Measurements from ENCODE around the gene IL37.
"Not testable (repeated sequence)": the region's sequence is repeated elsewhere in the genome, so short reads cannot be mapped to it uniquely, and the experiment has no call there.

Gene IL37

DNA sequence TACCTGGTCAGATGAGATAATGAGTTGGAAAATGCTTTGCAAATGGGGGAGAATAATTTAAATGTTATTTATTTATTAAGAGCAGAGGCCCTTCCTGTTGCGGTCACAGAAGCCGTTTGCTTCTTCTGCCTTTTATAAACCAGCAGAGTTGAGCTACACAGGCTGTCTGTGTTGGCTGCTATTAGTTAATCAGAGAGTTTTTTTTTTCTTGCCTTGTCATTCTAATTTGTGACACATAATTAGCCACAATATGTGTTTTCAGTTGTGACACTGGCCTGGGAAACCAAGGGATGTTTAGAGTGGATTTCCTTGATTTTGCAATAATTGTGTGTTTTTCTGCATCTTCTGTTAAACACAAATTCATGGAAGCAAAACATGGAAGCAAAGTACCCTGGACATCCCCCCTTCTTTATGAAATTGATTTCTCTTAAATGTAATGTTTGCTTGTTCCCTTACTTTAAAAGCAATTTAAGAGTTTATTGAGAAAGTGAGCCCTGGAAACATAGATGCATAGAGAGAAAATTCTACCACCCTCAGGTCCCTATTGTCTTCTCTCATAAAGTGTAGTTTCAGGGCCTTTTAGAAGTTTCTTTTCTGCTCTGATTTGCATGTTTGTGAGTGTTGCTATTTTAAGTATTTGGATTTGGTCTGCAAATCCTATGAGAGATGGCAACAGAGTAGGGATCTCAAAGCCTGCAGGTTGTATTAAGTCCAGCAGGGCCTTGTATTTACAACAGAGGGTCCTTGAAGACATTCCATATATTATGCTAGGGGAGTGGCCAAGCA, 22.8 kb upstream of the IL37 start:
- peak; percentile 40 for DNase-seq (ENCODE audit: insufficient read length, low spot score)
- TF ChIP-seq POLR2A (IDR thresholded peaks at IDR 0.05; ENCODE audit: low read depth, low read length) = no peak
- TF ChIP-seq PAX5 (IDR thresholded peaks at IDR 0.05; ENCODE audit: insufficient read depth, low read length, severe bottlenecking) = no peak
- no peak for TF ChIP-seq TAF1 (IDR thresholded peaks at IDR 0.05; ENCODE audit: low read depth, low read length)
- no peak for TF ChIP-seq POU2F2 (IDR thresholded peaks at IDR 0.05; ENCODE audit: low read depth, low read length)
- no peak for TF ChIP-seq POLR2AphosphoS5 (IDR thresholded peaks at IDR 0.05; ENCODE audit: low read depth, low read length)
- TF ChIP-seq SPI1 (IDR thresholded peaks at IDR 0.05; ENCODE audit: low read depth, low read length) = no peak
- peak; percentile 9 for FAIRE-seq

DNA sequence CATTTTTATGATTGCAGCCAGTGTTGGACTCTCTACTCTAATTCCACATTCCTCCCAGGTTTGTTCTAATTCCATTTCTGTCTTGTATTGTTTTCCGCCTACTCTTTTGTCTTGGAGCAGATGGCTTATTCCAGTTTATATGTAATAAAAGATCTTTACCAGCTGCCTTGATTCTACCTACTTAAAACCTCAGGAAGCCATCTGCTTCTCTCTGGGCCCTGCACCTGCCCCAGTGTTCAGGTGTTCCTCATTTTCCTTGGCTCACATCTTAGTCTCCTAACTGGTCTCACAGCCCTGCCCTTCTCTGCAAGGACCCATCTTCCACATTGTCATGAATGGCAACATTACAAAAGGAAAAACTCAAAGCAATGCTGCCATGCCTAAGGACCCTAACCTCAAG, 21.0 kb upstream of the IL37 start:
- no peak for TF ChIP-seq POU2F2 (IDR thresholded peaks at IDR 0.05; ENCODE audit: low read depth, low read length)
- no peak for TF ChIP-seq SPI1 (IDR thresholded peaks at IDR 0.05; ENCODE audit: low read depth, low read length)
- no peak for TF ChIP-seq POLR2AphosphoS5 (IDR thresholded peaks at IDR 0.05; ENCODE audit: low read depth, low read length)
- no peak for TF ChIP-seq POLR2A (IDR thresholded peaks at IDR 0.05; ENCODE audit: low read depth, low read length)
- TF ChIP-seq PAX5 (IDR thresholded peaks at IDR 0.05; ENCODE audit: insufficient read depth, low read length, severe bottlenecking) = no peak
- DNase-seq (ENCODE audit: insufficient read length, low spot score) (no peak), FAIRE-seq (no peak)

DNA sequence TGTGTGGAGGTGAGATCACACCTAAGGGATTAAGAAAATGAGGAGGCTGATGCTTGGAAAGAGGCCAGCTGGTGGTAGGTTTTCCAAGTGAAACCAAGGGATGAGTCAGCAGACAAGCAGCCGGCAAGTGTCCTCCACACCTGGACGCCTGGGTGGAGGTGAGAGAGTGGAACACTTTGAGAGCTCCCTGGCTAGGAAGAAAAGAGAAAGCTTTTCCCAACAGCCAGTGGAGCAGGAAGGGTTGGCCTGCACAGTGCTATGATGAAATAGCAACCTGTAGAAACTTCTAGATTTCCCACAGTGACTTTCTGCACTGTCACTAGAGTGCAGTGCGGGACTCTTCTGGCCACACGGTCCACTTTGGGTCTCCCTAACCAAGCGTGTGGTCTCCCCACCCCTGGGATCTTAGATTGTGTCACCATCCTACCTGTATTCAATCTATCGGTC, 19.6 kb upstream of the IL37 start:
- TF ChIP-seq POU2F2 (IDR thresholded peaks at IDR 0.05; ENCODE audit: low read depth, low read length) (no peak), TAF1 (IDR thresholded peaks at IDR 0.05; ENCODE audit: low read depth, low read length) (no peak), SPI1 (IDR thresholded peaks at IDR 0.05; ENCODE audit: low read depth, low read length) (no peak), PAX5 (IDR thresholded peaks at IDR 0.05; ENCODE audit: insufficient read depth, low read length, severe bottlenecking) (no peak), POLR2AphosphoS5 (IDR thresholded peaks at IDR 0.05; ENCODE audit: low read depth, low read length) (no peak), POLR2A (IDR thresholded peaks at IDR 0.05; ENCODE audit: low read depth, low read length) (no peak)
- DNase-seq (ENCODE audit: insufficient read length, low spot score) (no peak), FAIRE-seq (no peak)

DNA sequence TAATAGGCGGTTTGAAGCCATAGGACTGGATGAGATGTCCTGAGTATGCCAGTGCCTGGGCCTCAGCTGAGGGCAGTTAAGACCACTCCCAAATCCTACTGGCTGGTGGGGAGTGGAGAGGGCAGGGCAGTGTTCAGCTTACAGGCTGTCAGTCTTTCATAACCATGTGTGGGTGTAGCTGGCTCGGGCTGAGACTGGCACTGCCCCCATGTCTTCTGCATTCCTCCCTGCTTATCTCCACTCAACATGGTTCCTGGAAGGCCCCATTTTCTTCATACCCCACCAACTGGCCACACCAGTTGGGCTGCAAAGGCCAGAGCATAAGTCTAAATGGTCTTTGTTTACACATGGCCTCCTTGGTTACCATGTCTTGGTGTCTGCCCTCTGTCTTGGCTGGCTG, 17.2 kb upstream of the IL37 start:
- no peak for DNase-seq (ENCODE audit: insufficient read length, low spot score)
- TF ChIP-seq POLR2AphosphoS5 (IDR thresholded peaks at IDR 0.05; ENCODE audit: low read depth, low read length) = no peak
- no peak for TF ChIP-seq PAX5 (IDR thresholded peaks at IDR 0.05; ENCODE audit: insufficient read depth, low read length, severe bottlenecking)
- no peak for TF ChIP-seq POLR2A (IDR thresholded peaks at IDR 0.05; ENCODE audit: low read depth, low read length)
- TF ChIP-seq SPI1 (IDR thresholded peaks at IDR 0.05; ENCODE audit: low read depth, low read length) = no peak
- TF ChIP-seq TAF1 (IDR thresholded peaks at IDR 0.05; ENCODE audit: low read depth, low read length) = no peak
- no peak for TF ChIP-seq POU2F2 (IDR thresholded peaks at IDR 0.05; ENCODE audit: low read depth, low read length)
- FAIRE-seq = no peak

DNA sequence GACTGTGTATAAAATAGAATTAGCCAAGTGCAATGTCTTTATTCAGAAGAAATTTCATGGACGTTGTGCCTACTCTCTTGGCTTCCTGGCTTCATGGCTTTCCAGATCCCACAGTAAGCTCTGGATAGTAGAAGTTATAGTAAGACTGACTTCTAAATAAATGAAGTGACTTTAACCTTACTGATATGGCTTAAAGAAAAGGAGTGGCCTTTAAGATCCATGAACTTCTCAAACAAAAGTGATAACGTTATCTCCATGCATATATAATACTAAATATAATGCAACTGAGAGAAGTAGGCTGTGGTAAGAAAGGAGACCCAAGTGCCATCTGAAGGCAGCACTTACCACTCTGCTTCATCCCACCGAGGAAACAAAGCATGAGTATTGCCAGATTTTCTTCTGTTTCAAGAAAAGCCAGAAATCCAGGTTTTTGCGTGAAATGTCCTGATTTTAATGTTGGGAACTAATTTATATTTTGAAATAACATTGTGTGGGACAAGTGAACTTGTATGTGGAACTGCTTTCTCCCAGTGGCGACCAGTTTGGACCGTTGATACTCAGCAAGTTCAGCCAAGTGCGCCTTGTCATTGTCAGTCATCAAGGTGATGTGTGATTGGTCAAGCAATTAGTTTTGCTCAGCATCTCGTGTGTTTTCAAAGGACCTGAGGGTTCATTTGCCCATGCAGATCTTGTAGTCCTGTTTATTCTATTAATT, 13.9 kb upstream of the IL37 start:
- FAIRE-seq (no peak), DNase-seq (ENCODE audit: insufficient read length, low spot score) (no peak)
- no peak for TF ChIP-seq POU2F2 (IDR thresholded peaks at IDR 0.05; ENCODE audit: low read depth, low read length)
- no peak for TF ChIP-seq TAF1 (IDR thresholded peaks at IDR 0.05; ENCODE audit: low read depth, low read length)
- TF ChIP-seq POLR2AphosphoS5 (IDR thresholded peaks at IDR 0.05; ENCODE audit: low read depth, low read length) = no peak
- no peak for TF ChIP-seq PAX5 (IDR thresholded peaks at IDR 0.05; ENCODE audit: insufficient read depth, low read length, severe bottlenecking)
- TF ChIP-seq SPI1 (IDR thresholded peaks at IDR 0.05; ENCODE audit: low read depth, low read length) = no peak
- no peak for TF ChIP-seq POLR2A (IDR thresholded peaks at IDR 0.05; ENCODE audit: low read depth, low read length)

DNA sequence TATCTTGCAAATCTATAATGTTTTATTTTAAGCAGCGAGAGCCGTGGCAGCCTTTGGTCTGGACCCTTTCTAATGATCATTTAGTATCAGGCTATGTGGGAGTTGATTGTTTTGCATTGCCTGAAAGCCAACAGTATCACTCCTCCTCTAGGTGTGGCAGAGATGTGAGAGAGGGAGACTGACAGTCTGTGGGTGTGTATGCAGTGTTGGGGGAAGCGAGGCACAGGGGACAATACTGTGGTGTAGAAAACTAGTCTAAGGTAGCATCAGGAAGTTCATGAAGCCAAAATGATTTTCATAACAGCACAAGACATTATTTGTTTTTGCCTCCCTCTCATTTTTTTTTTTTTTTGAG, 13.4 kb upstream of the IL37 start:
- FAIRE-seq (no peak), DNase-seq (ENCODE audit: insufficient read length, low spot score) (no peak)
- TF ChIP-seq PAX5 (IDR thresholded peaks at IDR 0.05; ENCODE audit: insufficient read depth, low read length, severe bottlenecking) (no peak), POLR2AphosphoS5 (IDR thresholded peaks at IDR 0.05; ENCODE audit: low read depth, low read length) (no peak), TAF1 (IDR thresholded peaks at IDR 0.05; ENCODE audit: low read depth, low read length) (no peak), SPI1 (IDR thresholded peaks at IDR 0.05; ENCODE audit: low read depth, low read length) (no peak), POU2F2 (IDR thresholded peaks at IDR 0.05; ENCODE audit: low read depth, low read length) (no peak), POLR2A (IDR thresholded peaks at IDR 0.05; ENCODE audit: low read depth, low read length) (no peak)

DNA sequence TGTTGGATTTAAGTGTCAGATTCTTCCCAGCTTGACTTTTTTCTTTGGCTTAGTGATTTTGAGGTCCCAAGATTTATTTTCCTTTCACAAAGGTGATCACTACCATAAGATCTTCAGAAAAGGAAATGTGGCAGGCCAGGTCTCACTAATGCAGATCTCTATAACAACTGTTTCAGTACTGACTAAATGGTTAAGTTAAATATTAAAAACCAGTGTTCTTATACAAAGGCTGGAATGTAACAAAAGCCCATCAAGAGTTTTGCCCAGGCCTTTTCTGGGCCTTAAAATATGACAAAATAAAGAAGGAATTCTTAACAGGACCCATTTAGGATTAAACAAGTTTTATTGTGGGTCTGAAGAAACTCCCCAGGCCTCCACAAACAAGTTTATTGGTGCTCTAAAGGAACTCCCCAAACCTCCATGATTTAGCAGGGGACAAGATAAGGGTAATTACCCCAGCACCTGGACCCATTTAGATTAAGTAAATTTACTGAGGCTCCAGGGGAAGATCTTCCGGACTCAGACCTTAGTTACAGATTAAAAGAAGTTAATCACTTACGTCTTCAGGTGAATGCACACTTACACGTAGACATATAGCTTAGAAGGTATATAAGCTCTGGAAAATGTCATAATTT, 9.4 kb upstream of the IL37 start:
- FAIRE-seq; DNase-seq (ENCODE audit: insufficient read length, low spot score): not testable (repeated sequence)

DNA sequence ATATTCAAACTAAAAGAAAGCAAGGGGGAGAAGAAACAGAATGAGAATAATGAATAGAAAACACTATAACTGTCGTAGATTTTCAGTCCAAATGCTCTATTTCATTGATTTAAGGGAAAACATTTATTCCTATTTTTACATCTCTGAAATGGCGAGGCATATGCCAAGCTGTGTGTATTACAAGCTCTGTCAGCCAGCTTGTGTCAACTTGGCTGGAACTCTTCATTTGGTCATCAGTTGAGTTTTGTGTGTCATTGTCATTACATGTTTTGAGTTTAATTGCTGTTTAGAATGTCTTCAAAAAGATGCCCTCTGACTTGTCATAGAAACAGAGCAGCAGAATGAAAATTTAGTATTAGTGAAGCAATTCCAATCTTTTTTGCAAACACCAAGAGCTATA, 8.1 kb upstream of the IL37 start:
- DNase-seq (ENCODE audit: insufficient read length, low spot score) = no peak
- FAIRE-seq = no peak
- TF ChIP-seq POU2F2 (IDR thresholded peaks at IDR 0.05; ENCODE audit: low read depth, low read length) (no peak), POLR2AphosphoS5 (IDR thresholded peaks at IDR 0.05; ENCODE audit: low read depth, low read length) (no peak), SPI1 (IDR thresholded peaks at IDR 0.05; ENCODE audit: low read depth, low read length) (no peak), TAF1 (IDR thresholded peaks at IDR 0.05; ENCODE audit: low read depth, low read length) (no peak), PAX5 (IDR thresholded peaks at IDR 0.05; ENCODE audit: insufficient read depth, low read length, severe bottlenecking) (no peak), POLR2A (IDR thresholded peaks at IDR 0.05; ENCODE audit: low read depth, low read length) (no peak)

DNA sequence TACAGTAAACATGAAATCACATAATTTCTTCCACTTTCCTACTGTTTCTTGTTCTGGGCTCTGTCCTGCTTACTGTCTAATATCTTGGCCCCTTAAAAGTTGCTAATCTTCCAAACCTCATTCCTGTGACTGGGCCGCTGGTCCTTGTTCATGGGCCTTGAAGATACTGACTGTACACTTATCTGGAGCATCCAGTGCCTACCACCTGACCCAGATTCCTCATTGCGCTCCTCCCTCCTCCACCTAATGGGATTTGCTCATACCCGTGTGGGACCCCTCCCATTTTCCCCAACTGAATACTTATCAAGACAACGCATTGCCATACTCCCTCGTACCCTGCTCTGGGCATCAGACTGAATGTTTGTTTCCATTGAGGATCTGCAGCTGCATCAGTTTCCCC, 6.1 kb upstream of the IL37 start:
- TF ChIP-seq POLR2AphosphoS5 (IDR thresholded peaks at IDR 0.05; ENCODE audit: low read depth, low read length) = no peak
- no peak for TF ChIP-seq TAF1 (IDR thresholded peaks at IDR 0.05; ENCODE audit: low read depth, low read length)
- no peak for TF ChIP-seq POLR2A (IDR thresholded peaks at IDR 0.05; ENCODE audit: low read depth, low read length)
- no peak for TF ChIP-seq PAX5 (IDR thresholded peaks at IDR 0.05; ENCODE audit: insufficient read depth, low read length, severe bottlenecking)
- TF ChIP-seq SPI1 (IDR thresholded peaks at IDR 0.05; ENCODE audit: low read depth, low read length) = no peak
- no peak for TF ChIP-seq POU2F2 (IDR thresholded peaks at IDR 0.05; ENCODE audit: low read depth, low read length)
- DNase-seq (ENCODE audit: insufficient read length, low spot score) (no peak), FAIRE-seq (no peak)
